ENCODE results near the gene DZIP1. TPM values are rescaled to one million over a fixed set of nuclear protein-coding genes. Genes with fewer than 3 reads are reported as not detected.

Gene DZIP1
- total and polyA plus RNA-seq, 12 donors = 6.7 to 16.7 (median 9.9) TPM

DNA sequence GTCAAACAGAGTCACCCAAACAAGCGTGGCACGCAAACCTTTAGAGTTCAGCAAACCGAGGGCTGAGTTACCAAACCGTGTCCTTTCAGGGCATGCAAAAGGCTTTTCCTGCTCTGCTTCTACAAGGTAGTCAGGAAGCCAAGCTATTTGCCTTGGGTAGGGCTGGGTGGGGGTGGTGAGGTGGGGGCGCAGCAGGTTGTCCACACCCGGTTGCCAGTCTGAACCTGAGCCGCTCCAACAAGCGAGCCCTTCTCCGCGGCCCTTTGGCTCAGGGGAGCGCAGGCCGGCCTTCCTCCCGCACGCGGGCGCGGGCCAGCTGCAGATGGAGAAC lies 92.3 kb downstream of the DZIP1 start:
- no peak for TF ChIP-seq POLR2A (IDR thresholded peaks at IDR 0.05)
- Histone ChIP-seq H3K4me3 (peak overlapping the region in 1 of 4 donors; percentile 30), H3K9me3 (replicated peaks in 1 of 3) (no peaks in the 10 kb centered on the region), H3K27me3 (peaks cover 51% of the 10 kb centered on the region), H3K36me3 (replicated peaks in 1 of 2) (no peaks in the 10 kb centered on the region), H3K4me1 (replicated peaks in 1 of 2) (no peaks in the 10 kb centered on the region), H3K27ac (no peak overlapping the region)
- DNase-seq = no peak
- WGBS, 4 donors = 24 to 48% (median 38%) methylated on average over 6 to 17 of the region's 17 CpGs
- intact Hi-C loops (cut with DNase I) = no loop called here

DNA sequence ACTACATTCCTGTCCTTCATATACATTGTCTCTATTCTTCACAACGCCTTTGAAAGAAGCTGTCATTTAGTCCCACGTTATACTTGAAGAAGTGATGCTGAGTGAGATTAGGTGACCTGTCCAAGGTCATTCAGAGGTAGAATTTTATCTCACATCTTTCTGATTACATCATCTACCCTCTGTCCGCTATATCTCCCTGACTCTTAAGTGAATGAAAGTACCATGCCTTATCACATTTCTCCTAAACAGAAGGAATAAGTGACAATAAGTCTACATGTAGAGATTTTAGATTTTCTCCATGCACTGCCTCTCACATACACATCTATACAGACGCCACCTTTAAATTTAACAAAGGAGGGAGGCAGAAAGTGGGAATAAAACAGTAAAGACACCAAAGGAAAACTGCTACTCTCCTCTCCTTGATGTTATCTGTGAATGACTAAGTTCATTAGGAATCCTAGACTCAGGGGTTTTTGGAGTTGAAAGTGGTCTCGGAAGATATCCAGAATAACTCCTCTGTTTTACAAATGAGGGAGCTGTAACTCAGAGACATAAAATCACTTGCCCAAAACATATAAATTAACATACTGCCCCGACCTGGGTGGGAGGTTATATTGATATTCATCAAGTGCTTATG lies 96.9 kb downstream of the DZIP1 start:
- intact Hi-C loops (cut with DNase I) = no loop called here

DNA sequence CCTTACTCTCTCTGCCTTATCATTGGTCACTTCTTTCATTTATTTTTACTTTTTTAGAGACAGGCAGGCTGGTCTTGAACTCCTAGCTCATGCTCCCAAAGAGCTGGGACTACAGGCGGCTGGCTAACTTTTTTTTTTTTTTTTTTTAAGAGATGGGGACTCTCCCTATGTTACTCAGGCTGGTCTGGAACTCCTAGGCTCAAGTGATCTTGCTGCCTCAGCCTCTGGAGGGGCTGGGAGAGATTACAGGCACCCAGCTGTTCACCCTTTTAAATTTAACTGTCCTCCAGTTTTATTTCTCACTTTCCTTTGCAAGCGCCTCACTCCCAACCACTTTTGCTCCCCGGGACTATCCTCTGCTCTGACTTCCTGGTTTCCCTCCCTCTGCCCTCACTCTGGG lies 97.6 kb downstream of the DZIP1 start:
- no peaks in the 10 kb centered on the region for H3K4me1 ChIP-seq (replicated peaks in 1 of 2)
- TF ChIP-seq POLR2A (IDR thresholded peaks at IDR 0.05) (no peak), CTCF (IDR thresholded peaks at IDR 0.05) (no peak)
- H3K4me3 ChIP-seq = no peak overlapping the region
- no peak overlapping the region for H3K27ac ChIP-seq
- 12 to 36% (median 31%) methylated on average over 2 to 3 of the region's 3 CpGs for WGBS, 4 donors
- no peaks in the 10 kb centered on the region for H3K36me3 ChIP-seq (replicated peaks in 1 of 2)
- intact Hi-C loops (cut with DNase I) = no loop called here
- DNase-seq = no peak
- no peaks in the 10 kb centered on the region for H3K9me3 ChIP-seq (replicated peaks in 1 of 3)
- H3K27me3 ChIP-seq = peaks cover 28% of the 10 kb centered on the region

More for the DNA sequence above, 96.9 kb downstream of the DZIP1 start:
- Histone ChIP-seq H3K4me1 (replicated peaks in 1 of 2) (no peaks in the 10 kb centered on the region), H3K4me3 (no peak overlapping the region), H3K36me3 (replicated peaks in 1 of 2) (no peaks in the 10 kb centered on the region), H3K9me3 (replicated peaks in 1 of 3) (no peaks in the 10 kb centered on the region), H3K27me3 (peaks cover 36% of the 10 kb centered on the region), H3K27ac (no peak overlapping the region)
- TF ChIP-seq CTCF (IDR thresholded peaks at IDR 0.05) (no peak), POLR2A (IDR thresholded peaks at IDR 0.05) (no peak)
- no peak for DNase-seq
- WGBS, 4 donors = 47 to 56% (median 53%) methylated on average over 6 of the region's 6 CpGs

GRCh38 chr13:95544293-95544692 lies 100.2 kb downstream of the DZIP1 start:
- no peak for TF ChIP-seq POLR2A (IDR thresholded peaks at IDR 0.05)
- TF ChIP-seq CTCF (IDR thresholded peaks at IDR 0.05) = no peak
- Histone ChIP-seq H3K27me3 (peaks cover 14% of the 10 kb centered on the region), H3K36me3 (replicated peaks in 1 of 2) (no peaks in the 10 kb centered on the region), H3K27ac (no peak overlapping the region), H3K4me1 (replicated peaks in 1 of 2) (no peaks in the 10 kb centered on the region), H3K4me3 (no peak overlapping the region), H3K9me3 (replicated peaks in 1 of 3) (no peaks in the 10 kb centered on the region)
- no peak for DNase-seq
- WGBS, 4 donors = 60 to 74% (median 63%) methylated on average over 2 of the region's 2 CpGs
- intact Hi-C loops (cut with DNase I) = no loop called here

GRCh38 chr13:95541911-95542474 lies 102.5 kb downstream of the DZIP1 start:
- 82 to 90% (median 88%) methylated on average over 8 of the region's 8 CpGs for WGBS, 4 donors
- H3K4me3 ChIP-seq = no peak overlapping the region
- no peaks in the 10 kb centered on the region for H3K4me1 ChIP-seq (replicated peaks in 1 of 2)
- DNase-seq = no peak
- H3K9me3 ChIP-seq (replicated peaks in 1 of 3) = no peaks in the 10 kb centered on the region
- intact Hi-C loops (cut with DNase I) = no loop called here
- no peak for TF ChIP-seq POLR2A (IDR thresholded peaks at IDR 0.05)
- no peak for TF ChIP-seq CTCF (IDR thresholded peaks at IDR 0.05)
- no peaks in the 10 kb centered on the region for H3K36me3 ChIP-seq (replicated peaks in 1 of 2)
- H3K27me3 ChIP-seq = peaks cover 7% of the 10 kb centered on the region
- no peak overlapping the region for H3K27ac ChIP-seq

All from adrenal gland (tissue), 12 donors.